WTC11 (cell line): ENCODE results near the gene ST3GAL5. TPM values are rescaled to one million over a fixed set of nuclear protein-coding genes. Genes with fewer than 3 reads are reported as not detected.

Source experiments
- ATAC-seq: fragments of 200-7000 bp; cut with Tn5 transposase; 2 replicates; pipeline ENCODE4 v1.10.0; 2021; ENCODE audit warnings: mild to moderate bottlenecking, moderate library complexity
- CTCF ChIA-PET: fragments of 300-600 bp; sonication (Branson Sonifier 250); formaldehyde crosslinking; loops from one replicate; lab custom pipeline; 2021; ENCODE audit warnings: antibody characterized with exemption; lab: Charles Lee
- POLR2A ChIA-PET: fragments of 350-600 bp; sonication (Branson Sonifier 250); formaldehyde crosslinking; loops from one replicate; lab custom pipeline; 2021; ENCODE audit warnings: antibody characterized with exemption; lab: Charles Lee
- DNase-seq: peaks from one replicate; pipeline ENCODE4 v3.0.0; 2021; ENCODE audit warnings: low spot score
- H3K27ac Mint-ChIP-seq: 2 replicates; pipeline ENCODE4 v1.8.0; 2021; ENCODE audit warnings: mixed read lengths
- H3K27me3 Mint-ChIP-seq: 2 replicates; pipeline ENCODE4 v1.8.0; 2021; ENCODE audit warnings: low read depth, mild to moderate bottlenecking, moderate library complexity, mixed read lengths
- H3K36me3 Mint-ChIP-seq: 2 replicates; pipeline ENCODE4 v1.8.0; 2021; ENCODE audit warnings: mixed read lengths
- H3K4me1 Mint-ChIP-seq: 2 replicates; pipeline ENCODE4 v1.8.0; 2022; ENCODE audit warnings: mixed read lengths
- H3K4me3 Mint-ChIP-seq: 2 replicates; pipeline ENCODE4 v1.8.0; 2021; ENCODE audit warnings: mild to moderate bottlenecking, moderate library complexity, mixed read lengths
- H3K9me3 Mint-ChIP-seq: 2 replicates; pipeline ENCODE4 v1.8.0; 2021; ENCODE audit warnings: mixed read lengths
- CDX4 ChIP-seq: fragments of 250-450 bp; sonication (Bioruptor Pico); IDR thresholded peaks from 2 replicates; pipeline ENCODE4 v1.9.0; 2021; ENCODE audit warnings: moderate library complexity, mild to moderate bottlenecking, inconsistent platforms, borderline replicate concordance
- ERG ChIP-seq: fragments of 250-450 bp; sonication (Bioruptor Pico); IDR thresholded peaks from 2 replicates; pipeline ENCODE4 v1.8.0; 2021; ENCODE audit warnings: mild to moderate bottlenecking
- FOXJ3 ChIP-seq: sonication (generic); formaldehyde crosslinking; IDR thresholded peaks from 2 replicates; pipeline ENCODE4 v1.9.0; 2021; ENCODE audit warnings: missing genetic modification reagents, mild to moderate bottlenecking, borderline replicate concordance
- GRHL2 ChIP-seq: fragments of 250-450 bp; sonication (Bioruptor Pico); IDR thresholded peaks from 2 replicates; pipeline ENCODE4 v1.8.0; 2022; ENCODE audit warnings: mild to moderate bottlenecking, moderate library complexity; ENCODE audit not compliant: insufficient replicate concordance, severe bottlenecking
- NFE2L1 ChIP-seq: sonication (generic); formaldehyde crosslinking; IDR thresholded peaks from 2 replicates; pipeline ENCODE4 v1.8.1; 2023; ENCODE audit warnings: missing genetic modification reagents
- NR2C2 ChIP-seq: sonication (generic); formaldehyde crosslinking; IDR thresholded peaks from 2 replicates; pipeline ENCODE4 v1.8.0; 2022; ENCODE audit warnings: mild to moderate bottlenecking, missing genetic modification reagents
- RORB ChIP-seq: fragments of 250-450 bp; sonication (Bioruptor Pico); IDR thresholded peaks from 2 replicates; pipeline ENCODE4 v1.9.0; 2021; ENCODE audit warnings: mild to moderate bottlenecking
- TEAD4 ChIP-seq: sonication (generic); formaldehyde crosslinking; IDR thresholded peaks from 2 replicates; pipeline ENCODE4 v1.8.0; 2022; ENCODE audit warnings: mild to moderate bottlenecking, missing genetic modification reagents
- ZNF396 ChIP-seq: fragments of 250-450 bp; sonication (Bioruptor Pico); IDR thresholded peaks from 2 replicates; pipeline ENCODE4 v1.8.0; 2021; ENCODE audit warnings: mild to moderate bottlenecking, moderate library complexity, borderline replicate concordance
- ZNF532 ChIP-seq: fragments of 250-450 bp; sonication (Bioruptor Pico); IDR thresholded peaks from 2 replicates; pipeline ENCODE4 v1.9.0; 2021; ENCODE audit warnings: mild to moderate bottlenecking, borderline replicate concordance
- total RNA-seq: library from RNA; stranded (reverse); gene quantifications from 3 replicates; pipeline ENCODE4 v1.2.3, GENCODE V29; 2021
- TF ChIP-seq, protein P1 (sequence below): sonication (generic); formaldehyde crosslinking; IDR thresholded peaks from 2 replicates; pipeline ENCODE4 v1.8.0; 2023; ENCODE audit warnings: missing genetic modification reagents, mild to moderate bottlenecking, borderline replicate concordance
- TF ChIP-seq, protein P2 (sequence below): sonication (generic); formaldehyde crosslinking; conservative IDR thresholded peaks from 2 replicates; pipeline ENCODE4 v1.8.1; 2023; ENCODE audit warnings: mild to moderate bottlenecking, low read depth, missing genetic modification reagents, moderate library complexity

The ST3GAL5 gene
- total RNA-seq, 1 experiment from 2014 or later: 5.9 TPM

- CTCF ChIA-PET: no interaction called here
Measured at GRCh38 chr2:85862426-85862825, 26.4 kb downstream of the ST3GAL5 start.

GRCh38 chr2:85861650-85862049 lies 27.1 kb downstream of the ST3GAL5 start:
- DNase-seq: no peak
- ATAC-seq: no peak
- no peaks in the 10 kb centered on the region for H3K27me3 Mint-ChIP-seq
- H3K9me3 Mint-ChIP-seq: no peaks in the 10 kb centered on the region
- ChIA-PET CTCF (interaction anchor here (0.7 kb wide), 1 partner anchor 12 kb away, joined by 3 read pairs; no protein-coding TSS in a partner anchor), POLR2A (no interaction called here)
- H3K4me3 Mint-ChIP-seq: no peak overlapping the region
- H3K27ac Mint-ChIP-seq: no peak overlapping the region
- H3K4me1 Mint-ChIP-seq: 0 out of 2 replicates have a peak, but pooled peaks cover 3% of the 10 kb centered on the region
- no peaks in the 10 kb centered on the region for H3K36me3 Mint-ChIP-seq
- TF ChIP-seq NR2C2 (CRISPR knock-in tag) (no peak), TEAD4 (CRISPR knock-in tag) (no peak)
- TF ChIP-seq, protein P1, sequence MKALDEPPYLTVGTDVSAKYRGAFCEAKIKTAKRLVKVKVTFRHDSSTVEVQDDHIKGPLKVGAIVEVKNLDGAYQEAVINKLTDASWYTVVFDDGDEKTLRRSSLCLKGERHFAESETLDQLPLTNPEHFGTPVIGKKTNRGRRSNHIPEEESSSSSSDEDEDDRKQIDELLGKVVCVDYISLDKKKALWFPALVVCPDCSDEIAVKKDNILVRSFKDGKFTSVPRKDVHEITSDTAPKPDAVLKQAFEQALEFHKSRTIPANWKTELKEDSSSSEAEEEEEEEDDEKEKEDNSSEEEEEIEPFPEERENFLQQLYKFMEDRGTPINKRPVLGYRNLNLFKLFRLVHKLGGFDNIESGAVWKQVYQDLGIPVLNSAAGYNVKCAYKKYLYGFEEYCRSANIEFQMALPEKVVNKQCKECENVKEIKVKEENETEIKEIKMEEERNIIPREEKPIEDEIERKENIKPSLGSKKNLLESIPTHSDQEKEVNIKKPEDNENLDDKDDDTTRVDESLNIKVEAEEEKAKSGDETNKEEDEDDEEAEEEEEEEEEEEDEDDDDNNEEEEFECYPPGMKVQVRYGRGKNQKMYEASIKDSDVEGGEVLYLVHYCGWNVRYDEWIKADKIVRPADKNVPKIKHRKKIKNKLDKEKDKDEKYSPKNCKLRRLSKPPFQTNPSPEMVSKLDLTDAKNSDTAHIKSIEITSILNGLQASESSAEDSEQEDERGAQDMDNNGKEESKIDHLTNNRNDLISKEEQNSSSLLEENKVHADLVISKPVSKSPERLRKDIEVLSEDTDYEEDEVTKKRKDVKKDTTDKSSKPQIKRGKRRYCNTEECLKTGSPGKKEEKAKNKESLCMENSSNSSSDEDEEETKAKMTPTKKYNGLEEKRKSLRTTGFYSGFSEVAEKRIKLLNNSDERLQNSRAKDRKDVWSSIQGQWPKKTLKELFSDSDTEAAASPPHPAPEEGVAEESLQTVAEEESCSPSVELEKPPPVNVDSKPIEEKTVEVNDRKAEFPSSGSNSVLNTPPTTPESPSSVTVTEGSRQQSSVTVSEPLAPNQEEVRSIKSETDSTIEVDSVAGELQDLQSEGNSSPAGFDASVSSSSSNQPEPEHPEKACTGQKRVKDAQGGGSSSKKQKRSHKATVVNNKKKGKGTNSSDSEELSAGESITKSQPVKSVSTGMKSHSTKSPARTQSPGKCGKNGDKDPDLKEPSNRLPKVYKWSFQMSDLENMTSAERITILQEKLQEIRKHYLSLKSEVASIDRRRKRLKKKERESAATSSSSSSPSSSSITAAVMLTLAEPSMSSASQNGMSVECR (CRISPR knock-in tag): no peak

More at GRCh38 chr2:85862426-85862825, 26.4 kb downstream of the ST3GAL5 start:
- DNase-seq: no peak
- no peak overlapping the region for H3K27ac Mint-ChIP-seq
- POLR2A ChIA-PET: no interaction called here
- no peak overlapping the region for H3K4me3 Mint-ChIP-seq
- peaks cover 7% of the 10 kb centered on the region for H3K4me1 Mint-ChIP-seq
- no peak for TF ChIP-seq ZNF532 (CRISPR knock-in tag)
- TF ChIP-seq NFE2L1 (CRISPR knock-in tag): no peak
- TF ChIP-seq GRHL2 (CRISPR knock-in tag): no peak
- TF ChIP-seq ZNF396 (CRISPR knock-in tag): no peak
- no peak for TF ChIP-seq RORB (CRISPR knock-in tag)
- no peak for TF ChIP-seq TEAD4 (CRISPR knock-in tag)
- TF ChIP-seq, protein P2, sequence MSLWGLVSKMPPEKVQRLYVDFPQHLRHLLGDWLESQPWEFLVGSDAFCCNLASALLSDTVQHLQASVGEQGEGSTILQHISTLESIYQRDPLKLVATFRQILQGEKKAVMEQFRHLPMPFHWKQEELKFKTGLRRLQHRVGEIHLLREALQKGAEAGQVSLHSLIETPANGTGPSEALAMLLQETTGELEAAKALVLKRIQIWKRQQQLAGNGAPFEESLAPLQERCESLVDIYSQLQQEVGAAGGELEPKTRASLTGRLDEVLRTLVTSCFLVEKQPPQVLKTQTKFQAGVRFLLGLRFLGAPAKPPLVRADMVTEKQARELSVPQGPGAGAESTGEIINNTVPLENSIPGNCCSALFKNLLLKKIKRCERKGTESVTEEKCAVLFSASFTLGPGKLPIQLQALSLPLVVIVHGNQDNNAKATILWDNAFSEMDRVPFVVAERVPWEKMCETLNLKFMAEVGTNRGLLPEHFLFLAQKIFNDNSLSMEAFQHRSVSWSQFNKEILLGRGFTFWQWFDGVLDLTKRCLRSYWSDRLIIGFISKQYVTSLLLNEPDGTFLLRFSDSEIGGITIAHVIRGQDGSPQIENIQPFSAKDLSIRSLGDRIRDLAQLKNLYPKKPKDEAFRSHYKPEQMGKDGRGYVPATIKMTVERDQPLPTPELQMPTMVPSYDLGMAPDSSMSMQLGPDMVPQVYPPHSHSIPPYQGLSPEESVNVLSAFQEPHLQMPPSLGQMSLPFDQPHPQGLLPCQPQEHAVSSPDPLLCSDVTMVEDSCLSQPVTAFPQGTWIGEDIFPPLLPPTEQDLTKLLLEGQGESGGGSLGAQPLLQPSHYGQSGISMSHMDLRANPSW (CRISPR knock-in tag): no peak
- no peak for TF ChIP-seq ERG (CRISPR knock-in tag)
- no peak for TF ChIP-seq CDX4
- no peak for TF ChIP-seq FOXJ3 (CRISPR knock-in tag)
- no peak for ATAC-seq
- no peaks in the 10 kb centered on the region for H3K9me3 Mint-ChIP-seq
- no peaks in the 10 kb centered on the region for H3K27me3 Mint-ChIP-seq
- no peaks in the 10 kb centered on the region for H3K36me3 Mint-ChIP-seq
